ENCODE data around the gene ELMO3. TPM values are rescaled to one million over a fixed set of nuclear protein-coding genes. Genes with fewer than 3 reads are reported as not detected.

The ELMO3 gene
- total RNA-seq, 1 donor from 2014 or later, result 5.5 TPM

GRCh38 chr16:67157106-67157748, 41.7 kb upstream of the ELMO3 start:
- peaks cover 84% of the 10 kb centered on the region for H3K27me3 Mint-ChIP-seq
- DNase-seq (ENCODE audit: low spot score, unreplicated experiment), result no peak
- H3K27ac Mint-ChIP-seq, result no peak overlapping the region
- no peaks in the 10 kb centered on the region for H3K36me3 Mint-ChIP-seq (ENCODE audit: insufficient read depth)
- no peak overlapping the region for H3K4me3 Mint-ChIP-seq (ENCODE audit: low read depth)
- no peaks in the 10 kb centered on the region for H3K9me3 Mint-ChIP-seq (ENCODE audit: low read depth)
- H3K4me1 Mint-ChIP-seq (ENCODE audit: low read depth), result peaks cover 4% of the 10 kb centered on the region
- no peak for TF ChIP-seq CTCF (IDR thresholded peaks at IDR 0.05; ENCODE audit: unreplicated experiment)

- TF ChIP-seq CTCF (IDR thresholded peaks at IDR 0.05; ENCODE audit: unreplicated experiment), result no peak
- Mint-ChIP-seq H3K36me3 (ENCODE audit: insufficient read depth) (no peaks in the 10 kb centered on the region), H3K4me1 (ENCODE audit: low read depth) (peaks cover 4% of the 10 kb centered on the region), H3K27me3 (peaks cover 81% of the 10 kb centered on the region), H3K4me3 (ENCODE audit: low read depth) (peak overlapping the region; percentile 56), H3K9me3 (ENCODE audit: low read depth) (no peaks in the 10 kb centered on the region), H3K27ac (no peak overlapping the region)
- DNase-seq (ENCODE audit: low spot score, unreplicated experiment), result no peak
Observed at GRCh38 chr16:67157892-67158635, 40.9 kb upstream of the ELMO3 start.

- peak overlapping the region; percentile 75 for H3K4me3 Mint-ChIP-seq (ENCODE audit: low read depth)
- H3K36me3 Mint-ChIP-seq (ENCODE audit: insufficient read depth), result no peaks in the 10 kb centered on the region
- peaks cover 4% of the 10 kb centered on the region for H3K4me1 Mint-ChIP-seq (ENCODE audit: low read depth)
- DNase-seq (ENCODE audit: low spot score, unreplicated experiment), result no peak
- peaks cover 77% of the 10 kb centered on the region for H3K27me3 Mint-ChIP-seq
- no peak for TF ChIP-seq CTCF (IDR thresholded peaks at IDR 0.05; ENCODE audit: unreplicated experiment)
- no peak overlapping the region for H3K27ac Mint-ChIP-seq
- H3K9me3 Mint-ChIP-seq (ENCODE audit: low read depth), result no peaks in the 10 kb centered on the region
Observed at GRCh38 chr16:67158637-67159600, 40.0 kb upstream of the ELMO3 start.

GRCh38 chr16:67161595-67162058, 37.3 kb upstream of the ELMO3 start:
- no peak for DNase-seq (ENCODE audit: low spot score, unreplicated experiment)
- Mint-ChIP-seq H3K9me3 (ENCODE audit: low read depth) (no peaks in the 10 kb centered on the region), H3K27me3 (peaks cover 80% of the 10 kb centered on the region), H3K36me3 (ENCODE audit: insufficient read depth) (no peaks in the 10 kb centered on the region), H3K4me1 (ENCODE audit: low read depth) (peaks cover 2% of the 10 kb centered on the region), H3K4me3 (ENCODE audit: low read depth) (no peak overlapping the region), H3K27ac (no peak overlapping the region)
- no peak for TF ChIP-seq CTCF (IDR thresholded peaks at IDR 0.05; ENCODE audit: unreplicated experiment)

Data from progenitor cell of endocrine pancreas (in vitro differentiated cells).